Kidney (tissue), 14 donors: ENCODE measurements around the gene DMBX1. TPM values are rescaled to one million over a fixed set of nuclear protein-coding genes. Genes with fewer than 3 reads are reported as not detected.

Experiments used
- DNase-seq, 5 donors: peaks; one replicate each; pipeline ENCODE4 v3.0.0-alpha.2; 2013 to 2020
- FAIRE-seq: peaks from 2 replicates; lab custom pipeline; 2012; peaks lifted over from hg19 to GRCh38; lab: Jason Lieb, UNC
- H3K27ac ChIP-seq, 2 donors: one replicate each; pipeline ENCODE4 v1.7.0; 2013; ENCODE audit warnings: low read depth in 2 of 2, low read length in 2 of 2, inconsistent platforms in 1 of 2
- H3K27me3 ChIP-seq: one replicate; pipeline ENCODE4 v1.7.1; 2013; ENCODE audit warnings: low read length, inconsistent platforms; ENCODE audit not compliant: control insufficient read depth, insufficient read depth
- H3K36me3 ChIP-seq, 3 donors: one replicate each; pipeline versions ENCODE4 v1.7.0 to v1.7.1; 2013; ENCODE audit warnings: low read length in 3 of 3, control low read depth in 1 of 3, inconsistent platforms in 1 of 3; ENCODE audit not compliant: insufficient read depth in 3 of 3, control insufficient read depth in 2 of 3
- H3K4me1 ChIP-seq, 3 donors: one replicate each; pipeline versions ENCODE4 v1.7.0 to v1.7.1; 2013; ENCODE audit warnings: low read length in 3 of 3, inconsistent platforms in 1 of 3, low read depth in 1 of 3; ENCODE audit not compliant: control insufficient read depth in 2 of 3, insufficient read depth in 2 of 3
- H3K4me3 ChIP-seq, 3 donors: one replicate each; pipeline versions ENCODE4 v1.7.0 to v1.8.1; 2013; ENCODE audit warnings: low read length in 3 of 3, control low read depth in 1 of 3, inconsistent platforms in 1 of 3
- H3K9ac ChIP-seq, 3 donors: one replicate each; pipeline versions ENCODE4 v1.7.0 to v1.7.1; 2013; ENCODE audit warnings: low read length in 3 of 3, control low read depth in 1 of 3, inconsistent platforms in 1 of 3
- H3K9me3 ChIP-seq, 3 donors: one replicate each; pipeline versions ENCODE4 v1.7.0 to v1.7.1; 2013; ENCODE audit warnings: low read length in 3 of 3, control low read depth in 1 of 3, inconsistent platforms in 1 of 3; ENCODE audit not compliant: control insufficient read depth in 2 of 3, insufficient read depth in 1 of 3
- CTCF ChIP-seq: IDR thresholded peaks from 3 replicates; pipeline ENCODE4 v1.5.1; 2012; ENCODE audit warnings: mild to moderate bottlenecking, moderate library complexity, borderline replicate concordance; ENCODE audit not compliant: insufficient read depth; ENCODE audit errors: extremely low read depth
- intact Hi-C: fragments of 100-400 bp; cut with DNase I; formaldehyde crosslinking; loops from one replicate; pipeline ENCODE4 v1.11.1; 2022
- polyA plus RNA-seq: library from polyadenylated mRNA; stranded (reverse); fragments of 350-450 nt; fragmentation: Illumina TruSeq; extraction: RNeasy Lipid Tissue Mini Kit (QIAGEN cat#74804); gene quantifications from one replicate; pipeline ENCODE4 v1.2.3, GENCODE V29; 2014; ENCODE audit warnings: low read depth, low replicate concordance; ENCODE audit not compliant: insufficient read depth
- total RNA-seq: library from RNA; stranded (reverse); fragmentation: NEBNext Ultra II Directional; extraction: Animal tissue kit (Norgen Biotek cat#: 25700); gene quantifications from one replicate; pipeline ENCODE4 v1.2.1, GENCODE V29; 2021
- donor health status: control.
- donor health status: control.
- donor health status: control.
- donor health status: control.
- donor health status: control.
- donor health status: DM: yes; HTN: yes; CAD: no.
- donor health status: Normal renal cell carcinoma (clear cell type).

Gene DMBX1
- total and polyA plus RNA-seq, 2 donors from 2014 or later = not detected

GRCh38 chr1:46458190-46458589 is 31.4 kb upstream of the DMBX1 start:
- Histone ChIP-seq H3K27ac (no peak overlapping the region), H3K36me3 (no peaks in the 10 kb centered on the region), H3K9ac (no peak overlapping the region), H3K27me3 (peaks cover 2% of the 10 kb centered on the region), H3K4me3 (no peak overlapping the region), H3K4me1 (no peaks in the 10 kb centered on the region), H3K9me3 (no peaks in the 10 kb centered on the region)
- FAIRE-seq = no peak
- intact Hi-C loops = no loop called here
- TF ChIP-seq CTCF = no peak
- no peak for DNase-seq

- Histone ChIP-seq H3K4me3 (no peak overlapping the region), H3K36me3 (no peaks in the 10 kb centered on the region), H3K9ac (no peak overlapping the region), H3K9me3 (no peaks in the 10 kb centered on the region), H3K27ac (no peak overlapping the region), H3K4me1 (no peaks in the 10 kb centered on the region), H3K27me3 (peaks cover 2% of the 10 kb centered on the region)
- DNase-seq = no peak
- FAIRE-seq = no peak
- intact Hi-C loops = no loop called here
- TF ChIP-seq CTCF = no peak
These were observed 30.8 kb upstream of the DMBX1 start for GRCh38 chr1:46458846-46459245.

GRCh38 chr1:46459315-46459714 is 30.3 kb upstream of the DMBX1 start:
- Histone ChIP-seq H3K36me3 (no peaks in the 10 kb centered on the region), H3K4me3 (no peak overlapping the region), H3K9me3 (no peaks in the 10 kb centered on the region), H3K27ac (no peak overlapping the region), H3K27me3 (peaks cover 2% of the 10 kb centered on the region), H3K9ac (no peak overlapping the region), H3K4me1 (no peaks in the 10 kb centered on the region)
- FAIRE-seq (no peak), DNase-seq (no peak)
- no peak for TF ChIP-seq CTCF
- intact Hi-C loops = no loop called here

GRCh38 chr1:46461017-46461808 is 28.4 kb upstream of the DMBX1 start:
- H3K4me3 ChIP-seq = no peak overlapping the region
- FAIRE-seq (no peak), DNase-seq (no peak)
- H3K27me3 ChIP-seq = peaks cover 5% of the 10 kb centered on the region
- H3K9ac ChIP-seq = no peak overlapping the region
- H3K4me1 ChIP-seq = no peaks in the 10 kb centered on the region
- no peaks in the 10 kb centered on the region for H3K36me3 ChIP-seq
- no peaks in the 10 kb centered on the region for H3K9me3 ChIP-seq
- H3K27ac ChIP-seq = no peak overlapping the region
- TF ChIP-seq CTCF = no peak
- intact Hi-C loops = no loop called here
